Stomach (tissue), 9 donors: Measurements from ENCODE around the gene NEUROD6. TPM values are rescaled to one million over a fixed set of nuclear protein-coding genes. Genes with fewer than 3 reads are reported as not detected.

ENCODE experiments used
- DNase-seq, 2 donors: peaks; one replicate each; pipeline versions ENCODE4 v3.0.0 to v3.0.0-alpha.2; 2013 to 2019
- H3K27ac ChIP-seq, 5 donors: fragments of 200-600 bp in 4 of 5; sonication (generic) in 4 of 5; one replicate each; pipeline ENCODE4 v1.5.1; 2013 to 2019; ENCODE audit warnings: mild to moderate bottlenecking in 1 of 5, moderate library complexity in 1 of 5
- H3K27me3 ChIP-seq, 3 donors: fragments of 200-600 bp; sonication (generic); one replicate each; pipeline ENCODE4 v1.5.1; 2017 to 2019; ENCODE audit warnings: mixed run types in 1 of 3
- H3K36me3 ChIP-seq, 4 donors: fragments of 200-600 bp; sonication (generic); 1 replicate in 3 of 4; 2 replicates in 1 of 4; pipeline ENCODE4 v1.5.1; 2016 to 2019
- H3K4me1 ChIP-seq, 4 donors: fragments of 200-600 bp; sonication (generic); one replicate each; pipeline ENCODE4 v1.5.1; 2016 to 2019
- H3K4me3 ChIP-seq, 4 donors: fragments of 200-600 bp; sonication (generic) in 3 of 4; one replicate each; pipeline ENCODE4 v1.5.1; 2016 to 2019; ENCODE audit warnings: mild to moderate bottlenecking in 1 of 4
- H3K9me3 ChIP-seq, 4 donors: fragments of 200-600 bp; sonication (generic); one replicate each; pipeline ENCODE4 v1.5.1; 2016 to 2019
- CTCF ChIP-seq, 7 experiments: fragments of 450-650 bp in 4 of 7; fragments of 200-600 bp in 3 of 7; sonication (generic) in 3 of 7; IDR thresholded peaks; one replicate each; pipeline ENCODE4 v1.5.1; 2016 to 2019; ENCODE audit warnings: antibody characterized with exemption in 7 of 7, control low read depth in 2 of 7, mild to moderate bottlenecking in 1 of 7
- EP300 ChIP-seq: sonication (generic); formaldehyde crosslinking; IDR thresholded peaks from one replicate; pipeline ENCODE4 v1.6.1; 2017; ENCODE audit warnings: antibody characterized with exemption
- POLR2A ChIP-seq, 4 donors: fragments of 450-650 bp; IDR thresholded peaks; one replicate each; pipeline ENCODE4 v1.6.1; 2016; ENCODE audit warnings: antibody characterized with exemption in 4 of 4, control low read depth in 2 of 4, mild to moderate bottlenecking in 1 of 4, moderate library complexity in 1 of 4
- POLR2AphosphoS5 ChIP-seq, 3 donors: sonication (generic); formaldehyde crosslinking; IDR thresholded peaks; one replicate each; pipeline ENCODE4 v1.6.1; 2016; ENCODE audit warnings: antibody characterized with exemption in 3 of 3
- WGBS, 5 donors: extraction: QIAGEN DNeasy Blood & Tissue Kit in 3 of 5; methylation state at CpG; one replicate each; pipeline versions ENCODE4 v1.1.5 to v1.1.7; 2013 to 2018; 5-methylcytosine and 5-hydroxymethylcytosine counted together
- intact Hi-C: fragments of 100-400 bp; cut with DNase I; formaldehyde crosslinking; loops from one replicate; pipeline ENCODE4 v1.15.1; 2023; ENCODE audit warnings: low total_unique reads
- polyA plus RNA-seq, 3 donors: library from polyadenylated mRNA; stranded (reverse); fragments of 200-250 nt; gene quantifications; one replicate each; pipeline ENCODE4 v1.2.3, GENCODE V29; 2013
- small RNA-seq, 4 donors: library from RNA; depleted of rRNA; stranded (forward); fragments of <200 nt; gene quantifications; one replicate each; pipeline ENCODE3, GENCODE V24; 2016
- total RNA-seq, 5 donors: library from RNA; depleted of rRNA; stranded (reverse); fragments of >200 nt; gene quantifications; one replicate each; pipeline versions ENCODE4 v1.1.0 to v1.2.3, GENCODE V29; 2014 to 2016
- donor health status: healthy with polysubstance abuse.
- donor health status: Bipolar disorder and iron deficiency.
- donor health status: healthy.

Gene NEUROD6
- total and polyA plus RNA-seq, 8 donors = not detected

DNA sequence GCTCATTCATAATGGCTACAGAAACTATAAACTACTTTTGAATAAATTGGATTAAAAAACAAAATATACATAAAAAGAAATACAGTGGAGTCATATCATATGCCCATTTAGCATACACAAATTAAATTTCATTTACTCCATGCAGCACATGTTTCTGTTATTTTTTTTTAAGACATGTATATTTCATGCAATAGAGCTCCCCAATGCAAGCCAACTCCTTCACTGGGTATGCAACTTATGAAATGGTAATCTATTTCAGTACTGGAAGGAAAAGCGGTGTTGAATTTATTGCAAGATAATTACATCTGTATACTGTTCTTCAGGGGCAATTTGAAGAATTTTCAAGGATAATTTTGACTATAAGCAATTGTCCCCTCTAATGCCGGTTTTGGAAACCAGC, 49.9 kb downstream of the NEUROD6 start:
- 55 to 84% (median 81%) methylated on average over 2 of the region's 2 CpGs for WGBS, 5 donors
- no peak for DNase-seq
- Histone ChIP-seq H3K27ac (no peak overlapping the region), H3K9me3 (no peaks in the 10 kb centered on the region), H3K36me3 (no peaks in the 10 kb centered on the region), H3K4me1 (no peaks in the 10 kb centered on the region), H3K4me3 (no peak overlapping the region), H3K27me3 (no peaks in the 10 kb centered on the region)
- intact Hi-C loops = no loop called here
- TF ChIP-seq EP300 = no peak
- TF ChIP-seq POLR2A (IDR thresholded peaks at IDR 0.05) = no peak
- TF ChIP-seq CTCF (IDR thresholded peaks at IDR 0.05) = no peak
- TF ChIP-seq POLR2AphosphoS5 (IDR thresholded peaks at IDR 0.05) = no peak

Small RNA genes within 50 kb of the gene (small RNA-seq; reads per million reads assigned to genes)
- gene AC006380.1 = 0 reads per million in 4 donors

Other genes starting within 250 kb of the NEUROD6 start
- gene ITPRID1, start 173.4 kb upstream of the NEUROD6 start, total RNA-seq = under 1 TPM in 4 of 5 donors, not detected in 1; 0.18 to 0.58 (median 0.37) TPM
- under 1 TPM in 2 of 3 donors, not detected in 1; 0.30 to 0.37 TPM for gene ITPRID1, start 173.4 kb upstream of the NEUROD6 start, polyA plus RNA-seq